ENCODE data around the gene HAPLN1. TPM values are rescaled to one million over a fixed set of nuclear protein-coding genes. Genes with fewer than 3 reads are reported as not detected.

The HAPLN1 gene
- total RNA-seq (1 to 10 TPM in 5 of 9 donors, under 1 TPM in 2, not detected in 2; 0.16 to 2.2 (median 1.1) TPM), polyA plus RNA-seq (under 1 TPM; 0.07 to 0.15 TPM)
- long read RNA-seq, donor 1, full-length matches to known transcripts: 1 of 1 reads
- long read RNA-seq, donor 1, partial matches to known transcripts: 0 of 1 reads
- long read RNA-seq, donor 1, other reads (novel, unspliced or antisense): 0 of 1 reads
- long read RNA-seq, donor 2, full-length matches to known transcripts: 1 of 3 reads
- long read RNA-seq, donor 2, partial matches to known transcripts: 0 of 3 reads
- long read RNA-seq, donor 2, other reads (novel, unspliced or antisense): 2 of 3 reads
- long read RNA-seq, donor 3, partial matches to known transcripts: 0 of 1 reads
- long read RNA-seq, donor 3, other reads (novel, unspliced or antisense): 1 of 1 reads

DNA sequence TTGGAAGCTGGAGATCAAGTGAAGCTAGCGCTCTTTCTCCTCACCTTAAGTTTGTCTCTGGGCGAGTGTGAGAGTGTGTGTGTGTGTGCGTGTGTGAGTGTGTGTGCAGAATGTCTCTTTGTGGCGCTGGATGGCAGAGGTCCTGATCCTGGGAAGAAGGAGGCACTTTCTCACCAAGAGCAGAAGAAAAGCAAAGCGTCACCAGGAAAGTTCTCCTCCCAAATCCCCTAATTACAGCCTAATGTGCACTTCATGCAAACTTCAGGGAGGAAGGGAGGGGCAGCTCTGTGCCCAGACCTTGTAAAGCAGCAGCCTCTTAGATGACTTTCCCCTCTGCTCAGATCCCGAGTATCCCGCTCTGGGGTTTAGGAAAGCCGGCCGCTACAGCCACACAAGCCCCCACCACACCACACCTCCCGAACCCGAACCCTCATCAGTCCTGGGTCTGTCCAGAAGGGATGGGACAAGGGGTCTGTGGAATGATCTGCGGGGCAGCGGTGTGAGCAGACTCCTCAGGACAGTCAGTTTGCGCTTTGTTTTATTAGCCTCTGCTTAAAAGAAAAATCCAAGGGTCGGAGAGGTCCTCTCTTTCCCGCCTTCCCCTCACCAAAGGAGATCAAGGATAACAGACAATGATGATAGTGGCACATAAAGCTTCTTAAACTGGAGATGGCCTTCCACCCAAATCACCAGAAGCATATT, at the start of gene HAPLN1:
HAPLN1 (minus strand) TSS at position 20 of the 702 bp plus-strand sequence. CDS start 47,332 bp downstream, outside the sequence.
- TF ChIP-seq POLR2A (IDR thresholded peaks at IDR 0.05): no peak
- TF ChIP-seq, protein P1, sequence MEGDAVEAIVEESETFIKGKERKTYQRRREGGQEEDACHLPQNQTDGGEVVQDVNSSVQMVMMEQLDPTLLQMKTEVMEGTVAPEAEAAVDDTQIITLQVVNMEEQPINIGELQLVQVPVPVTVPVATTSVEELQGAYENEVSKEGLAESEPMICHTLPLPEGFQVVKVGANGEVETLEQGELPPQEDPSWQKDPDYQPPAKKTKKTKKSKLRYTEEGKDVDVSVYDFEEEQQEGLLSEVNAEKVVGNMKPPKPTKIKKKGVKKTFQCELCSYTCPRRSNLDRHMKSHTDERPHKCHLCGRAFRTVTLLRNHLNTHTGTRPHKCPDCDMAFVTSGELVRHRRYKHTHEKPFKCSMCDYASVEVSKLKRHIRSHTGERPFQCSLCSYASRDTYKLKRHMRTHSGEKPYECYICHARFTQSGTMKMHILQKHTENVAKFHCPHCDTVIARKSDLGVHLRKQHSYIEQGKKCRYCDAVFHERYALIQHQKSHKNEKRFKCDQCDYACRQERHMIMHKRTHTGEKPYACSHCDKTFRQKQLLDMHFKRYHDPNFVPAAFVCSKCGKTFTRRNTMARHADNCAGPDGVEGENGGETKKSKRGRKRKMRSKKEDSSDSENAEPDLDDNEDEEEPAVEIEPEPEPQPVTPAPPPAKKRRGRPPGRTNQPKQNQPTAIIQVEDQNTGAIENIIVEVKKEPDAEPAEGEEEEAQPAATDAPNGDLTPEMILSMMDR (IDR thresholded peaks at IDR 0.05): no peak
- H3K27ac ChIP-seq: peak within 1 kb of the TSS in 5 of 12 donors; percentile 51 to 79 (median 73)
- 35 to 51% (median 37%) methylated on average over 16 of the region's 16 CpGs for WGBS, 4 donors

DNA sequence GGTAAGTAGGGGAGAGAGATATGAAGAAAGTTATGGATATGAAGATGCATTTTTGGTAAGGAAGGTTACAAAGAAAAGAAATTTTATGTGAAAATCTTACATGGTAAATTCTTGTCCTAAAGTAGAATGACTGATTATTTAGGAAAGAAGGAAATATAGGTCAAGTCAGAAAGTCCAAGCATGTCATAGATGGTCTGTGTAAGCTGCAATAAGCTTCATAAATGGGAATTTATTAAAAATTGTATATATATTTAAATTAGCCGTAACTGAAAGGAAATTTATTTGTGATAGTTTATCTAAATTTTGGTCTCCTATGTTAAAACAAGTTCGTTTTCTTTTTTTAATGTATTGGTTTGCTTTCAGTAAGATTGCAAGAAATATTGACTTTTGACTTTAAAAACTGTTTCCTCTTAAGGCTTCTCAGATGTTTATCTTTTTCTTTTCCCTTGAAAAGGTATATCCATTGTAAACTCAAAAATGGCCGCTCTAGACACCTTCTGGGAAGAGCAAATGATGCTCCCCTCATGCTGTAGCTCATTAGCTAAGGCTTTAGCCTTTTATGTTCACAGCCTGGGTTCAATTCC, 46.8 kb upstream of the HAPLN1 start:
- H3K27me3 ChIP-seq: no peaks in the 10 kb centered on the region
- no peak overlapping the region for H3K4me3 ChIP-seq
- peaks cover 0 to 21% (median 6%) of the 10 kb centered on the region in 12 donors for H3K9me3 ChIP-seq
- 41 to 53% (median 52%) methylated on average over 3 of the region's 3 CpGs for WGBS, 4 donors
- H3K27ac ChIP-seq: no peak overlapping the region
- intact Hi-C loops (cut with DNase I): no loop called here
- no peak for TF ChIP-seq POLR2A (IDR thresholded peaks at IDR 0.05)
- TF ChIP-seq, protein P1 (IDR thresholded peaks at IDR 0.05): no peak
- H3K4me1 ChIP-seq: no peaks in the 10 kb centered on the region
- no peak for DNase-seq
- H3K36me3 ChIP-seq: no peaks in the 10 kb centered on the region
- no peak for ATAC-seq

More for the DNA sequence above, at the start of gene HAPLN1:
- ATAC-seq (peak in 3 of 4 donors; percentile 35 to 37 (median 37)), DNase-seq (peak in 1 of 5 donors; percentile 21)
- Histone ChIP-seq H3K27me3 (peaks cover 0 to 50% (median 22%) of the 10 kb centered on the region in 9 donors), H3K4me3 (peak within 1 kb of the TSS in 10 of 12 donors; percentile 38 to 67 (median 56)), H3K9me3 (no peaks in the 10 kb centered on the region), H3K4me1 (peaks cover 0 to 13% (median 1%) of the 10 kb centered on the region in 12 donors), H3K36me3 (no peaks in the 10 kb centered on the region)
- intact Hi-C loops (cut with DNase I): loop anchor here in 1 of 10 donors (10.0 kb wide), 1 partner anchor 204 kb away; no protein-coding TSS in a partner anchor

DNA sequence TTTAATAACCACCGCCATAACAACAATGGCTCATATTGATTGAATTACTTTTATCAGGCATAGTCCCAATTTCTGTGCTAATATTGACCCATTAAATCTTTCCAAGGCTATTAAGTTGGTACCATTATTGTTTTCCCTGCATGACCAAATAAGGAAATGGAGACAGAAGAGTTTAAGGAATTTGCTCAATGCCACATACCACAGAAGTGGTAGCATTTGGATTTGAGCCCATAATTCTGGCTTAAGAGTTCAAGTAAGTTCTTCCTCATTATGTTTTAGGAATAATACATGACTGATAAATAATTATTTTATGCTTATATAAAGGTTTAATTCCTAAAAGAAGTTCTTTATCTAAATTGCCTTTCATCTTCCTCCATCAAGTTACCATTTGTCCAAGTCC, 43.4 kb upstream of the HAPLN1 start:
- Histone ChIP-seq H3K27me3 (no peaks in the 10 kb centered on the region), H3K9me3 (peaks cover 0 to 21% (median 6%) of the 10 kb centered on the region in 12 donors), H3K27ac (no peak overlapping the region), H3K36me3 (no peaks in the 10 kb centered on the region), H3K4me3 (no peak overlapping the region), H3K4me1 (no peaks in the 10 kb centered on the region)
- ATAC-seq (no peak), DNase-seq (no peak)
- intact Hi-C loops (cut with DNase I): no loop called here
- WGBS, 4 donors: 96 to 100% (median 98%) methylated on average over 1 of the region's 1 CpG
- TF ChIP-seq, protein P1 (IDR thresholded peaks at IDR 0.05): no peak
- no peak for TF ChIP-seq POLR2A (IDR thresholded peaks at IDR 0.05)
